Measurements from ENCODE around the gene DGKE.

DGKE gene

GRCh38 chr17:56912105-56912999, 78.4 kb downstream of the DGKE start:
- peaks cover 25% of the 10 kb centered on the region for H3K4me1 ChIP-seq (ENCODE audit: low read length)
- H4K20me1 ChIP-seq (ENCODE audit: insufficient read depth, low read length) = peaks cover 18% of the 10 kb centered on the region
- H3K4me3 ChIP-seq (ENCODE audit: low read length) = peak overlapping the region; percentile 87
- no peak for TF ChIP-seq CTCF (IDR thresholded peaks at IDR 0.05; ENCODE audit: low read length)
- H3K27ac ChIP-seq (ENCODE audit: low read length) = peak overlapping the region; percentile 82; the same call in 1 of the 2 replicates
- H2AFZ ChIP-seq (ENCODE audit: low read length) = no peak overlapping the region
- peaks cover 70% of the 10 kb centered on the region for H3K79me2 ChIP-seq (ENCODE audit: low read length)
- no peaks in the 10 kb centered on the region for H3K9me3 ChIP-seq (replicated peaks; ENCODE audit: insufficient read depth, low read length)
- peak overlapping the region; percentile 89 for H3K9ac ChIP-seq (ENCODE audit: low read length)
- H3K36me3 ChIP-seq (replicated peaks; ENCODE audit: insufficient read depth, low read length) = peaks cover 4% of the 10 kb centered on the region
- no peak for DNase-seq
- H3K9me2 ChIP-seq (replicated peaks; ENCODE audit: insufficient read depth, low read length) = no peaks in the 10 kb centered on the region
- peaks cover 34% of the 10 kb centered on the region for H3F3A ChIP-seq (ENCODE audit: insufficient read depth, low read length)
- peak overlapping the region; percentile 93 for H3K4me2 ChIP-seq (ENCODE audit: low read depth, low read length)
- H3K27me3 ChIP-seq (replicated peaks; ENCODE audit: insufficient read depth, low read length) = no peaks in the 10 kb centered on the region

- Histone ChIP-seq H3K9ac (ENCODE audit: low read length) (peak overlapping the region; percentile 89), H3K27me3 (replicated peaks; ENCODE audit: insufficient read depth, low read length) (no peaks in the 10 kb centered on the region), H3K9me2 (replicated peaks; ENCODE audit: insufficient read depth, low read length) (no peaks in the 10 kb centered on the region), H4K20me1 (ENCODE audit: insufficient read depth, low read length) (peaks cover 18% of the 10 kb centered on the region), H2AFZ (ENCODE audit: low read length) (no peak overlapping the region), H3K36me3 (replicated peaks; ENCODE audit: insufficient read depth, low read length) (no peaks in the 10 kb centered on the region), H3F3A (ENCODE audit: insufficient read depth, low read length) (peaks cover 31% of the 10 kb centered on the region), H3K9me3 (replicated peaks; ENCODE audit: insufficient read depth, low read length) (no peaks in the 10 kb centered on the region), H3K4me3 (ENCODE audit: low read length) (peak overlapping the region; percentile 87), H3K4me2 (ENCODE audit: low read depth, low read length) (peak overlapping the region; percentile 93), H3K4me1 (ENCODE audit: low read length) (peaks cover 19% of the 10 kb centered on the region), H3K79me2 (ENCODE audit: low read length) (peaks cover 64% of the 10 kb centered on the region), H3K27ac (ENCODE audit: low read length) (peak overlapping the region; percentile 82)
- TF ChIP-seq CTCF (IDR thresholded peaks at IDR 0.05; ENCODE audit: low read length) (no peak), EZH2 (optimal IDR thresholded peaks at IDR 0.05; ENCODE audit: low read depth, low read length) (no peak), EZH2phosphoT487 (IDR thresholded peaks at IDR 0.05; ENCODE audit: low read length) (no peak)
- no peak for DNase-seq
Observed at GRCh38 chr17:56913000-56913311, 79.0 kb downstream of the DGKE start.

GRCh38 chr17:56913353-56913866, 79.5 kb downstream of the DGKE start:
- H3K9me3 ChIP-seq (replicated peaks; ENCODE audit: insufficient read depth, low read length) = no peaks in the 10 kb centered on the region
- peaks cover 27% of the 10 kb centered on the region for H3F3A ChIP-seq (ENCODE audit: insufficient read depth, low read length)
- no peaks in the 10 kb centered on the region for H3K36me3 ChIP-seq (replicated peaks; ENCODE audit: insufficient read depth, low read length)
- no peaks in the 10 kb centered on the region for H3K27me3 ChIP-seq (replicated peaks; ENCODE audit: insufficient read depth, low read length)
- H3K9me2 ChIP-seq (replicated peaks; ENCODE audit: insufficient read depth, low read length) = no peaks in the 10 kb centered on the region
- DNase-seq = no peak
- H3K79me2 ChIP-seq (ENCODE audit: low read length) = peaks cover 59% of the 10 kb centered on the region
- peaks cover 15% of the 10 kb centered on the region for H3K4me1 ChIP-seq (ENCODE audit: low read length)
- peak overlapping the region; percentile 93 for H3K4me2 ChIP-seq (ENCODE audit: low read depth, low read length)
- no peak for TF ChIP-seq EZH2 (optimal IDR thresholded peaks at IDR 0.05; ENCODE audit: low read depth, low read length)
- no peak for TF ChIP-seq CTCF (IDR thresholded peaks at IDR 0.05; ENCODE audit: low read length)
- TF ChIP-seq EZH2phosphoT487 (IDR thresholded peaks at IDR 0.05; ENCODE audit: low read length) = no peak
- H3K27ac ChIP-seq (ENCODE audit: low read length) = peak overlapping the region; percentile 82
- H3K4me3 ChIP-seq (ENCODE audit: low read length) = peak overlapping the region; percentile 87
- H3K9ac ChIP-seq (ENCODE audit: low read length) = peak overlapping the region; percentile 89
- peak overlapping the region; percentile 41 for H2AFZ ChIP-seq (ENCODE audit: low read length)
- peaks cover 18% of the 10 kb centered on the region for H4K20me1 ChIP-seq (ENCODE audit: insufficient read depth, low read length)

Measured in MM.1S (cell line).